Lung (tissue), 12 donors: ENCODE results near the gene DUSP28. TPM values are rescaled to one million over a fixed set of nuclear protein-coding genes. Genes with fewer than 3 reads are reported as not detected.

Experiments
- ATAC-seq: fragments of 200-7000 bp; cut with Tn5 transposase; one replicate; pipeline ENCODE4 v1.9.1; 2020; ENCODE audit warnings: moderate number of reproducible peaks; ENCODE audit not compliant: insufficient read depth, low FRiP score
- DNase-seq, 3 donors: peaks; one replicate each; pipeline ENCODE4 v3.0.0-alpha.2; 2013 to 2017
- H3K27ac ChIP-seq, 2 donors: one replicate each; pipeline ENCODE4 v1.5.1; 2013; ENCODE audit warnings: mild to moderate bottlenecking in 2 of 2, moderate library complexity in 2 of 2, control low read depth in 1 of 2, inconsistent platforms in 1 of 2, low read depth in 1 of 2, low read length in 1 of 2
- H3K27me3 ChIP-seq, 3 donors: one replicate each; pipeline ENCODE4 v1.5.1; 2013; ENCODE audit warnings: low read length in 2 of 3; ENCODE audit not compliant: control insufficient read depth in 3 of 3, insufficient read depth in 3 of 3
- H3K36me3 ChIP-seq, 4 donors: one replicate each; pipeline ENCODE4 v1.5.1; 2013; ENCODE audit warnings: low read length in 4 of 4, mild to moderate bottlenecking in 1 of 4, moderate library complexity in 1 of 4; ENCODE audit not compliant: control insufficient read depth in 4 of 4, insufficient read depth in 4 of 4
- H3K4me1 ChIP-seq, 5 donors: one replicate each; pipeline ENCODE4 v1.5.1; 2013; ENCODE audit warnings: low read length in 5 of 5, mild to moderate bottlenecking in 2 of 5, moderate library complexity in 1 of 5; ENCODE audit not compliant: control insufficient read depth in 5 of 5, insufficient read depth in 5 of 5
- H3K4me3 ChIP-seq: one replicate; pipeline ENCODE4 v1.5.1; 2013; ENCODE audit warnings: mild to moderate bottlenecking, control low read depth, moderate library complexity
- H3K9ac ChIP-seq, 2 donors: one replicate each; pipeline ENCODE4 v1.5.1; 2013; ENCODE audit warnings: low read length in 2 of 2, control low read depth in 1 of 2; ENCODE audit not compliant: insufficient read depth in 1 of 2
- H3K9me3 ChIP-seq, 4 donors: one replicate each; pipeline ENCODE4 v1.5.1; 2013; ENCODE audit warnings: low read length in 3 of 4, mild to moderate bottlenecking in 1 of 4, moderate library complexity in 1 of 4; ENCODE audit not compliant: control insufficient read depth in 4 of 4, insufficient read depth in 3 of 4
- CTCF ChIP-seq: IDR thresholded peaks from 2 replicates; pipeline ENCODE4 v1.5.1; 2012; ENCODE audit warnings: mild to moderate bottlenecking; ENCODE audit errors: control extremely low read depth, extremely low read depth
- WGBS, 2 donors: extraction: QIAGEN DNeasy Blood & Tissue Kit; methylation state at CpG; one replicate each; pipeline ENCODE4 v1.1.7; 2013; 5-methylcytosine and 5-hydroxymethylcytosine counted together
- polyA plus RNA-seq, 2 donors: library from polyadenylated mRNA; stranded (reverse); fragments of 200-250 nt; gene quantifications; one replicate each; pipeline ENCODE4 v1.2.1, GENCODE V29; 2013
- total RNA-seq, 2 donors: library from RNA; depleted of rRNA in 1 of 2; stranded (reverse); fragments of >200 nt in 1 of 2; gene quantifications; one replicate each; pipeline ENCODE4 v1.2.1, GENCODE V29; 2014 to 2021
- donor health status: control.
- donor health status: control.
- donor health status: Bipolar disorder and iron deficiency.
- donor health status: healthy.
- donor health status: DM: yes; HTN: yes; CAD: no.

DUSP28 gene
- total and polyA plus RNA-seq, 4 donors, result 2.8 to 7.7 (median 5.2) TPM

GRCh38 chr2:240589850-240590525 is 29.8 kb downstream of the DUSP28 start:
- 85 to 95% methylated on average over 16 of the region's 16 CpGs for whole genome bisulfite sequencing, 2 donors
- no peak for TF ChIP-seq CTCF
- H3K4me3 ChIP-seq, result no peak overlapping the region
- peaks cover 0 to 33% (median 13%) of the 10 kb centered on the region in 5 donors for H3K4me1 ChIP-seq
- H3K9me3 ChIP-seq, result no peaks in the 10 kb centered on the region
- no peaks in the 10 kb centered on the region for H3K27me3 ChIP-seq
- peaks cover 0 to 39% (median 6%) of the 10 kb centered on the region in 4 donors for H3K36me3 ChIP-seq
- no peak overlapping the region for H3K9ac ChIP-seq
- DNase-seq (no peak), ATAC-seq (no peak)
- no peak overlapping the region for H3K27ac ChIP-seq

- Histone ChIP-seq H3K4me1 (peaks cover 0 to 31% (median 7%) of the 10 kb centered on the region in 5 donors), H3K9ac (no peak overlapping the region), H3K27me3 (no peaks in the 10 kb centered on the region), H3K9me3 (no peaks in the 10 kb centered on the region), H3K27ac (no peak overlapping the region), H3K4me3 (no peak overlapping the region), H3K36me3 (peaks cover 0 to 45% (median 6%) of the 10 kb centered on the region in 4 donors)
- ATAC-seq (no peak), DNase-seq (no peak)
- no peak for TF ChIP-seq CTCF
- 97% methylated on average over 21 of the region's 21 CpGs for WGBS, 2 donors
Observed at GRCh38 chr2:240590681-240591111, 30.5 kb downstream of the DUSP28 start.

- no peaks in the 10 kb centered on the region for H3K27me3 ChIP-seq
- no peak for ATAC-seq
- no peak overlapping the region for H3K9ac ChIP-seq
- no peak overlapping the region for H3K4me3 ChIP-seq
- no peaks in the 10 kb centered on the region for H3K9me3 ChIP-seq
- H3K4me1 ChIP-seq, result peaks cover 0 to 30% (median 7%) of the 10 kb centered on the region in 5 donors
- TF ChIP-seq CTCF, result no peak
- DNase-seq, result no peak
- no peak overlapping the region for H3K27ac ChIP-seq
- 93 to 94% methylated on average over 6 of the region's 6 CpGs for WGBS, 2 donors
- H3K36me3 ChIP-seq, result peaks cover 0 to 49% (median 4%) of the 10 kb centered on the region in 4 donors
Observed at GRCh38 chr2:240591226-240591625, 31.1 kb downstream of the DUSP28 start.
